GM18499 (cell line): ENCODE data around the gene SUPT3H.
"Not testable (repeated sequence)": the region's sequence is repeated elsewhere in the genome, so short reads cannot be mapped to it uniquely, and the experiment has no call there.

ENCODE experiments used
- ATAC-seq: cut with Tn5 transposase; IDR thresholded peaks from one replicate; pipeline ENCODE4 v1.9.1; 2021; ENCODE audit warnings: moderate number of reproducible peaks; ENCODE audit not compliant: insufficient read depth, unreplicated experiment

Gene SUPT3H

GRCh38 chr6:45076217-45076930, 301.4 kb downstream of the SUPT3H start:
- ATAC-seq = no peak

GRCh38 chr6:45075246-45075645, 302.5 kb downstream of the SUPT3H start:
- no peak for ATAC-seq

- ATAC-seq = no peak
These were observed 303.3 kb downstream of the SUPT3H start for GRCh38 chr6:45074439-45074838.

GRCh38 chr6:45073771-45074170, 304.0 kb downstream of the SUPT3H start:
- no peak for ATAC-seq

- no peak for ATAC-seq
These were observed 305.1 kb downstream of the SUPT3H start for GRCh38 chr6:45072673-45073072.

GRCh38 chr6:45072016-45072415, 305.7 kb downstream of the SUPT3H start:
- no peak for ATAC-seq

GRCh38 chr6:45069091-45069490, 308.6 kb downstream of the SUPT3H start:
- ATAC-seq = no peak

GRCh38 chr6:45067446-45067845, 310.3 kb downstream of the SUPT3H start:
- ATAC-seq = not testable (repeated sequence)

- not testable (repeated sequence) for ATAC-seq
These were observed 315.1 kb downstream of the SUPT3H start for GRCh38 chr6:45062659-45063058.

- ATAC-seq = no peak
These were observed 320.0 kb downstream of the SUPT3H start for GRCh38 chr6:45057711-45058110.

- no peak for ATAC-seq
These were observed 323.1 kb downstream of the SUPT3H start for GRCh38 chr6:45054610-45055009.

- ATAC-seq = no peak
These were observed 325.4 kb downstream of the SUPT3H start for GRCh38 chr6:45052325-45052724.

- no peak for ATAC-seq
These were observed 328.4 kb downstream of the SUPT3H start for GRCh38 chr6:45049188-45049843.

GRCh38 chr6:45047573-45047972, 330.2 kb downstream of the SUPT3H start:
- ATAC-seq = no peak

GRCh38 chr6:45045253-45045601, 332.5 kb downstream of the SUPT3H start:
- ATAC-seq = no peak

- no peak for ATAC-seq
These were observed 333.1 kb downstream of the SUPT3H start for GRCh38 chr6:45044510-45045252.

- no peak for ATAC-seq
These were observed 333.6 kb downstream of the SUPT3H start for GRCh38 chr6:45044086-45044485.

GRCh38 chr6:45042673-45043072, 335.1 kb downstream of the SUPT3H start:
- ATAC-seq = not testable (repeated sequence)

GRCh38 chr6:45038226-45038625, 339.5 kb downstream of the SUPT3H start:
- no peak for ATAC-seq

- ATAC-seq = no peak
These were observed 341.6 kb downstream of the SUPT3H start for GRCh38 chr6:45036103-45036502.

- ATAC-seq = no peak
These were observed 345.3 kb downstream of the SUPT3H start for GRCh38 chr6:45032426-45032825.
